Smooth muscle cell (in vitro differentiated cells): ENCODE data around the gene ATL1. TPM values are rescaled to one million over a fixed set of nuclear protein-coding genes. Genes with fewer than 3 reads are reported as not detected.

ENCODE experiments used
- DNase-seq: peaks from one replicate; lab custom pipeline; 2025; ENCODE audit not compliant: unreplicated experiment; lab: John Stamatoyannopoulos, UW
- H2AFZ ChIP-seq: fragments of 200-600 bp; sonication (generic); 2 replicates; pipeline ENCODE4 v1.6.0; 2016; ENCODE audit warnings: antibody characterized with exemption, low read depth, mild to moderate bottlenecking
- H3F3A ChIP-seq: fragments of 200-600 bp; sonication (generic); 2 replicates; pipeline ENCODE4 v1.6.0; 2017; ENCODE audit warnings: antibody characterized with exemption, low read depth
- H3K27ac ChIP-seq: fragments of 200-600 bp; sonication (generic); 2 replicates; pipeline ENCODE4 v1.5.1; 2016; ENCODE audit warnings: low read depth, mild to moderate bottlenecking
- H3K27me3 ChIP-seq: fragments of 200-600 bp; sonication (generic); 2 replicates; pipeline ENCODE4 v1.6.1; 2016; ENCODE audit warnings: low read depth, mild to moderate bottlenecking
- H3K36me3 ChIP-seq: fragments of 200-600 bp; sonication (generic); 2 replicates; pipeline ENCODE4 v1.5.1; 2016; ENCODE audit warnings: low read depth
- H3K4me1 ChIP-seq: fragments of 200-600 bp; sonication (generic); 2 replicates; pipeline ENCODE4 v1.5.1; 2016; ENCODE audit warnings: low read depth
- H3K4me2 ChIP-seq: fragments of 200-600 bp; sonication (generic); 2 replicates; pipeline ENCODE4 v1.6.0; 2016; ENCODE audit warnings: mild to moderate bottlenecking
- H3K4me3 ChIP-seq: fragments of 200-600 bp; sonication (generic); 2 replicates; pipeline ENCODE4 v1.5.1; 2016; ENCODE audit warnings: mild to moderate bottlenecking
- H3K79me2 ChIP-seq: fragments of 200-600 bp; sonication (generic); 2 replicates; pipeline ENCODE4 v1.6.0; 2016; ENCODE audit warnings: low read depth, mild to moderate bottlenecking
- H3K9ac ChIP-seq: fragments of 200-600 bp; sonication (generic); 2 replicates; pipeline ENCODE4 v1.6.0; 2016; ENCODE audit warnings: low read depth
- H3K9me3 ChIP-seq: fragments of 200-600 bp; sonication (generic); replicated peaks from 2 replicates; pipeline ENCODE4 v1.5.1; 2016; ENCODE audit warnings: low read depth
- H4K20me1 ChIP-seq: fragments of 200-600 bp; sonication (generic); 2 replicates; pipeline ENCODE4 v1.6.0; 2016; ENCODE audit warnings: low read depth
- WGBS: methylation state at CpG from one replicate; pipeline ENCODE4 v1.1.7; 2016; ENCODE audit warnings: low lambda C conversion rate; 5-methylcytosine and 5-hydroxymethylcytosine counted together
- polyA plus RNA-seq: library from polyadenylated mRNA; unstranded; fragments of >200 nt; fragmentation: Nextera tagmentation; extraction: Ambion mirVana; gene quantifications from 2 replicates; pipeline ENCODE4 v1.2.1, GENCODE V29; 2016
- total RNA-seq: library from RNA; depleted of rRNA; stranded (reverse); fragments of >200 nt; gene quantifications from 2 replicates; pipeline ENCODE4 v1.2.3, GENCODE V29; 2014
- TF ChIP-seq, protein P1 (sequence below): fragments of 200-600 bp; sonication (generic); IDR thresholded peaks from 2 replicates; pipeline ENCODE4 v1.5.1; 2017; ENCODE audit warnings: borderline replicate concordance, mild to moderate bottlenecking, antibody characterized with exemption; ENCODE audit not compliant: insufficient read depth, poor library complexity, severe bottlenecking

ATL1 gene
- total and polyA plus RNA-seq, 2 experiments from 2014 or later: 1.5 to 2.1 TPM

- H3K36me3 ChIP-seq: no peaks in the 10 kb centered on the region
- no peak for DNase-seq
- H3F3A ChIP-seq: no peaks in the 10 kb centered on the region
- H3K9me3 ChIP-seq: no peaks in the 10 kb centered on the region
- no peak overlapping the region for H3K27ac ChIP-seq
- no peak overlapping the region for H3K4me2 ChIP-seq
- no peak overlapping the region for H3K4me3 ChIP-seq
- H3K4me1 ChIP-seq: no peaks in the 10 kb centered on the region
- H3K27me3 ChIP-seq: no peaks in the 10 kb centered on the region
- H3K79me2 ChIP-seq: peaks cover 50% of the 10 kb centered on the region
- TF ChIP-seq, protein P1, sequence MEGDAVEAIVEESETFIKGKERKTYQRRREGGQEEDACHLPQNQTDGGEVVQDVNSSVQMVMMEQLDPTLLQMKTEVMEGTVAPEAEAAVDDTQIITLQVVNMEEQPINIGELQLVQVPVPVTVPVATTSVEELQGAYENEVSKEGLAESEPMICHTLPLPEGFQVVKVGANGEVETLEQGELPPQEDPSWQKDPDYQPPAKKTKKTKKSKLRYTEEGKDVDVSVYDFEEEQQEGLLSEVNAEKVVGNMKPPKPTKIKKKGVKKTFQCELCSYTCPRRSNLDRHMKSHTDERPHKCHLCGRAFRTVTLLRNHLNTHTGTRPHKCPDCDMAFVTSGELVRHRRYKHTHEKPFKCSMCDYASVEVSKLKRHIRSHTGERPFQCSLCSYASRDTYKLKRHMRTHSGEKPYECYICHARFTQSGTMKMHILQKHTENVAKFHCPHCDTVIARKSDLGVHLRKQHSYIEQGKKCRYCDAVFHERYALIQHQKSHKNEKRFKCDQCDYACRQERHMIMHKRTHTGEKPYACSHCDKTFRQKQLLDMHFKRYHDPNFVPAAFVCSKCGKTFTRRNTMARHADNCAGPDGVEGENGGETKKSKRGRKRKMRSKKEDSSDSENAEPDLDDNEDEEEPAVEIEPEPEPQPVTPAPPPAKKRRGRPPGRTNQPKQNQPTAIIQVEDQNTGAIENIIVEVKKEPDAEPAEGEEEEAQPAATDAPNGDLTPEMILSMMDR: no peak
- H2AFZ ChIP-seq: no peak overlapping the region
- peaks cover 53% of the 10 kb centered on the region for H4K20me1 ChIP-seq
- no peak overlapping the region for H3K9ac ChIP-seq
These were observed 89.7 kb downstream of the ATL1 start for GRCh38 chr14:50649691-50650090.

- no peak for DNase-seq
- Histone ChIP-seq H3F3A (no peaks in the 10 kb centered on the region), H4K20me1 (peaks cover 39% of the 10 kb centered on the region), H3K27me3 (no peaks in the 10 kb centered on the region), H2AFZ (no peak overlapping the region), H3K9me3 (no peaks in the 10 kb centered on the region), H3K9ac (no peak overlapping the region), H3K79me2 (peaks cover 30% of the 10 kb centered on the region), H3K4me3 (no peak overlapping the region), H3K36me3 (peaks cover 8% of the 10 kb centered on the region), H3K4me2 (no peak overlapping the region), H3K27ac (no peak overlapping the region), H3K4me1 (peaks cover 9% of the 10 kb centered on the region)
- TF ChIP-seq, protein P1: no peak
- 96% methylated on average over 6 of the region's 6 CpGs for WGBS
These were observed 96.8 kb downstream of the ATL1 start for GRCh38 chr14:50656776-50657175.

GRCh38 chr14:50657753-50658152 is 97.8 kb downstream of the ATL1 start:
- no peaks in the 10 kb centered on the region for H3K27me3 ChIP-seq
- H3K4me3 ChIP-seq: no peak overlapping the region
- H3K36me3 ChIP-seq: peaks cover 9% of the 10 kb centered on the region
- peak overlapping the region; percentile 44 for H3K4me2 ChIP-seq
- DNase-seq: no peak
- TF ChIP-seq, protein P1: no peak
- peaks cover 30% of the 10 kb centered on the region for H4K20me1 ChIP-seq
- peaks cover 26% of the 10 kb centered on the region for H3K79me2 ChIP-seq
- no peaks in the 10 kb centered on the region for H3F3A ChIP-seq
- H2AFZ ChIP-seq: no peak overlapping the region
- peaks cover 9% of the 10 kb centered on the region for H3K4me1 ChIP-seq
- no peak overlapping the region for H3K9ac ChIP-seq
- no peaks in the 10 kb centered on the region for H3K9me3 ChIP-seq
- peak overlapping the region; percentile 14 for H3K27ac ChIP-seq
- WGBS: 87% methylated on average over 2 of the region's 2 CpGs

- no peaks in the 10 kb centered on the region for H3K9me3 ChIP-seq
- TF ChIP-seq, protein P1: no peak
- peaks cover 25% of the 10 kb centered on the region for H4K20me1 ChIP-seq
- WGBS: 20% methylated on average over 6 of the region's 6 CpGs
- peaks cover 24% of the 10 kb centered on the region for H3K79me2 ChIP-seq
- no peaks in the 10 kb centered on the region for H3F3A ChIP-seq
- peaks cover 9% of the 10 kb centered on the region for H3K4me1 ChIP-seq
- H3K9ac ChIP-seq: no peak overlapping the region
- peaks cover 9% of the 10 kb centered on the region for H3K36me3 ChIP-seq
- no peak overlapping the region for H3K4me3 ChIP-seq
- H3K27ac ChIP-seq: peak overlapping the region; percentile 14
- no peak for DNase-seq
- H3K27me3 ChIP-seq: no peaks in the 10 kb centered on the region
- H2AFZ ChIP-seq: peak overlapping the region; percentile 15
- peak overlapping the region; percentile 44 for H3K4me2 ChIP-seq
These were observed 98.3 kb downstream of the ATL1 start for GRCh38 chr14:50658203-50658602.
